Mesendoderm (in vitro differentiated cells): ENCODE measurements around the gene PIAS1.

Source experiments
- DNase-seq: peaks from one replicate; pipeline ENCODE4 v3.0.0; 2013
- H2AK5ac ChIP-seq: 2 replicates; pipeline ENCODE4 v1.6.1; 2013; ENCODE audit warnings: low read length, inconsistent platforms
- H2BK120ac ChIP-seq: 2 replicates; pipeline ENCODE4 v1.6.1; 2013; ENCODE audit warnings: low read depth, mild to moderate bottlenecking, low read length, moderate library complexity, mixed read lengths
- H2BK15ac ChIP-seq: replicated peaks from 2 replicates; pipeline ENCODE4 v1.6.1; 2013; ENCODE audit warnings: low read depth, mild to moderate bottlenecking, moderate library complexity
- H2BK5ac ChIP-seq: 2 replicates; pipeline ENCODE4 v1.6.1; 2013; ENCODE audit warnings: low read length, inconsistent platforms
- H3K18ac ChIP-seq: 2 replicates; pipeline ENCODE4 v1.6.1; 2013; ENCODE audit warnings: mild to moderate bottlenecking, low read length, mixed read lengths
- H3K23ac ChIP-seq: one replicate; pipeline ENCODE4 v1.6.1; 2013; ENCODE audit warnings: low read length
- H3K27ac ChIP-seq: 2 replicates; pipeline ENCODE4 v1.5.1; 2013; ENCODE audit warnings: low read depth, mild to moderate bottlenecking, inconsistent platforms, low read length, moderate library complexity
- H3K27me3 ChIP-seq: 2 replicates; pipeline ENCODE4 v1.6.1; 2013; ENCODE audit warnings: low read length, control low read depth, mild to moderate bottlenecking, inconsistent platforms; ENCODE audit not compliant: insufficient read depth, poor library complexity
- H3K36me3 ChIP-seq: 2 replicates; pipeline ENCODE4 v1.6.1; 2013; ENCODE audit warnings: low read length, inconsistent platforms; ENCODE audit not compliant: control insufficient read depth, insufficient read depth
- H3K4ac ChIP-seq: one replicate; pipeline ENCODE4 v1.6.1; 2013; ENCODE audit warnings: low read depth, mild to moderate bottlenecking, low read length, moderate library complexity
- H3K4me1 ChIP-seq: 2 replicates; pipeline ENCODE4 v1.6.1; 2013; ENCODE audit warnings: low read depth, low read length, inconsistent platforms; ENCODE audit not compliant: control insufficient read depth
- H3K4me2 ChIP-seq: 2 replicates; pipeline ENCODE4 v1.6.1; 2013; ENCODE audit warnings: low read length
- H3K4me3 ChIP-seq: 2 replicates; pipeline ENCODE4 v1.5.1; 2013; ENCODE audit warnings: mild to moderate bottlenecking, low read length
- H3K56ac ChIP-seq: one replicate; pipeline ENCODE4 v1.6.1; 2013; ENCODE audit warnings: low read length
- H3K79me1 ChIP-seq: 2 replicates; pipeline ENCODE4 v1.6.1; 2013; ENCODE audit warnings: low read length, inconsistent platforms
- H3K79me2 ChIP-seq: 2 replicates; pipeline ENCODE4 v1.6.1; 2013; ENCODE audit warnings: mild to moderate bottlenecking, low read length; ENCODE audit not compliant: control insufficient read depth, insufficient read depth
- H3K9ac ChIP-seq: 2 replicates; pipeline ENCODE4 v1.6.1; 2013; ENCODE audit warnings: low read length, inconsistent platforms
- H4K5ac ChIP-seq: one replicate; pipeline ENCODE4 v1.6.1; 2013; ENCODE audit warnings: low read length
- H4K8ac ChIP-seq: one replicate; pipeline ENCODE4 v1.6.1; 2013; ENCODE audit warnings: low read depth, mild to moderate bottlenecking, control low read depth, low read length, moderate library complexity
- WGBS: extraction: QIAGEN DNeasy Blood & Tissue Kit; methylation state at CpG from one replicate; pipeline ENCODE4 v1.1.7; 2013; ENCODE audit warnings: low lambda C conversion rate, missing lambda C conversion rate; ENCODE audit not compliant: insufficient coverage; ENCODE audit errors: extremely low coverage; 5-methylcytosine and 5-hydroxymethylcytosine counted together

The PIAS1 gene

GRCh38 chr15:68187559-68187958, 133.4 kb downstream of the PIAS1 start:
- no peak overlapping the region for H3K18ac ChIP-seq
- no peak overlapping the region for H2AK5ac ChIP-seq
- H2BK5ac ChIP-seq, result no peak overlapping the region
- H3K4me1 ChIP-seq, result no peaks in the 10 kb centered on the region
- H2BK120ac ChIP-seq, result no peak overlapping the region
- H3K4ac ChIP-seq, result no peak overlapping the region
- no peaks in the 10 kb centered on the region for H3K79me1 ChIP-seq
- no peak overlapping the region for H3K4me3 ChIP-seq
- no peak overlapping the region for H3K56ac ChIP-seq
- no peaks in the 10 kb centered on the region for H3K27me3 ChIP-seq
- H3K27ac ChIP-seq, result no peak overlapping the region
- H3K79me2 ChIP-seq, result no peaks in the 10 kb centered on the region
- no peak overlapping the region for H4K8ac ChIP-seq
- H3K9ac ChIP-seq, result no peak overlapping the region
- H4K5ac ChIP-seq, result no peak overlapping the region
- no peak overlapping the region for H3K4me2 ChIP-seq
- WGBS, result no CpG with 5 or more reads among the region's 9 CpGs
- no peak overlapping the region for H2BK15ac ChIP-seq
- DNase-seq, result no peak
- peaks cover 7% of the 10 kb centered on the region for H3K36me3 ChIP-seq
- H3K23ac ChIP-seq, result no peak overlapping the region

DNA sequence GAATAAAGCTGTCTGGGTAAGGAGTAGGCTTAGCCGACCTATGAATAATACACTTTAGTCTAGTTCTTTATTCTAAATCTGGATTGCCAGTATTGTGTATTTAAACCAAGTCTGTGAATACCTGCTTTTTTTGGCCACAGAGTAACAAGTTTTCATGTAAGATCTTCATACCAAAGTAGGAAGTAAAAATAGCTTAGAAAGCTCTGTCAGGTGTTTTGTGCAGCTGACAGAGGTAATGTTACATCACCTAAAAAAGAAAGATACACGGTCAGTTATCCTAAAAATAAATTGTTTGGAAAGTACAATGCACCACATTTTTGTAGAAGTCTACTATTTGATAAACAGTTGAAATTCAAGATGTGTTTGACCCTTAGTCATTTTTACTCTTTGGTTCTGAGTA, 134.5 kb downstream of the PIAS1 start:
- H3K56ac ChIP-seq, result no peak overlapping the region

GRCh38 chr15:68190048-68190447, 135.9 kb downstream of the PIAS1 start:
- H3K27me3 ChIP-seq, result no peaks in the 10 kb centered on the region
- H3K23ac ChIP-seq, result no peak overlapping the region
- no peak for DNase-seq
- no peak overlapping the region for H3K56ac ChIP-seq
- no peak overlapping the region for H3K4me3 ChIP-seq
- no peak overlapping the region for H4K5ac ChIP-seq
- H4K8ac ChIP-seq, result no peak overlapping the region
- H2AK5ac ChIP-seq, result no peak overlapping the region
- no peaks in the 10 kb centered on the region for H3K79me2 ChIP-seq
- no peaks in the 10 kb centered on the region for H3K79me1 ChIP-seq
- H3K4me1 ChIP-seq, result no peaks in the 10 kb centered on the region
- no CpG with 5 or more reads among the region's 4 CpGs for WGBS
- H2BK120ac ChIP-seq, result no peak overlapping the region
- no peak overlapping the region for H3K9ac ChIP-seq
- H3K4ac ChIP-seq, result no peak overlapping the region
- no peak overlapping the region for H2BK15ac ChIP-seq
- no peak overlapping the region for H3K4me2 ChIP-seq
- H3K18ac ChIP-seq, result no peak overlapping the region
- H2BK5ac ChIP-seq, result no peak overlapping the region
- H3K36me3 ChIP-seq, result peaks cover 6% of the 10 kb centered on the region
- H3K27ac ChIP-seq, result no peak overlapping the region

More for the DNA sequence above, 134.5 kb downstream of the PIAS1 start:
- Histone ChIP-seq H3K4ac (no peak overlapping the region), H2BK15ac (no peak overlapping the region), H3K27ac (no peak overlapping the region), H3K9ac (no peak overlapping the region), H3K27me3 (no peaks in the 10 kb centered on the region), H3K18ac (no peak overlapping the region), H3K23ac (no peak overlapping the region), H3K79me1 (no peaks in the 10 kb centered on the region), H3K4me2 (no peak overlapping the region), H4K8ac (no peak overlapping the region), H3K4me3 (no peak overlapping the region), H3K79me2 (no peaks in the 10 kb centered on the region), H2BK120ac (no peak overlapping the region), H4K5ac (no peak overlapping the region), H3K4me1 (no peaks in the 10 kb centered on the region), H2BK5ac (no peak overlapping the region), H3K36me3 (peaks cover 6% of the 10 kb centered on the region), H2AK5ac (no peak overlapping the region)
- DNase-seq, result no peak
- no CpG with 5 or more reads among the region's 2 CpGs for WGBS

DNA sequence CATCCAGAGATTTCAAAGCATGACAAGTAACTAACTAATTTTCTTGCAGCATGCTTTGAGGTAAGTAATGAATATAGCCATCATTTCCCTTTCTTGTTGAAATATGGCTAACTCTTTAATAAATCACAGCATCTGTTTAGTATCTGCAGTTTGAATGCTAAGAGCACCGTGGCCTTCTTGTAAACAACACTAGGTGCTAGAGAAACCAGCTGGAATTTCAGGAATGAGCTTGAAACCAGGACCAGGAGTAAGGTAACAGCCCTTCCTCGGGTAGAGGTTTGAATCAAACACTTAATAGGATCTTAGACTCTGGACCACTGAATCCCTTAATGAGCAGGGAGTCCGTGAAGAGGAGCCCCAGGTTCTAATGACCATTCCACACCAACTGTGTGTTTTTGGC, 137.4 kb downstream of the PIAS1 start:
- Histone ChIP-seq H4K8ac (no peak overlapping the region), H3K56ac (no peak overlapping the region), H3K27me3 (no peaks in the 10 kb centered on the region), H3K79me1 (no peaks in the 10 kb centered on the region), H3K4me3 (no peak overlapping the region), H3K23ac (no peak overlapping the region), H2BK5ac (no peak overlapping the region), H3K36me3 (peaks cover 4% of the 10 kb centered on the region), H3K79me2 (no peaks in the 10 kb centered on the region), H3K4me1 (no peaks in the 10 kb centered on the region), H3K4ac (no peak overlapping the region), H3K18ac (no peak overlapping the region), H3K27ac (no peak overlapping the region), H3K9ac (no peak overlapping the region), H2AK5ac (no peak overlapping the region), H2BK15ac (no peak overlapping the region), H4K5ac (no peak overlapping the region), H2BK120ac (no peak overlapping the region), H3K4me2 (no peak overlapping the region)
- DNase-seq, result peak; percentile 63
- WGBS, result no CpG with 5 or more reads among the region's 3 CpGs

DNA sequence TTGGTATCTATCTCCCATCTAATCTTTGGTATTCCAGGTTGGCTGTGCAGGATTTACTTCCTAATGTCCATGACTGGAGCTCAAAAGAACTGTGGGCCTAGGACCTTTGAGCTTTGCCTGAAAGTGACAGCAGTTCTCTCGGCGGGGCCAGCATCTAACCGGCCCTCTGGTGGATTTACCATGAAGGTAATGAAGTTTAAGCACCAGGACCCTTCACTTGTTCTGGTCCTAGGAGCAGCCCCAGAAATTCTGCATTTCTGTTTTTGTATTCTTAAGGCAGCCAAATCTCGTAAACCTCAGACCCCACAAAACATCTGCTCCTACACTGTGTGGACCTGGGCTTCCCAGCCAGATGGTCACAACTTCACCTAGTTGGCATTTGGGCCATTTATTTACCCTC, 138.0 kb downstream of the PIAS1 start:
- WGBS, result no CpG with 5 or more reads among the region's 4 CpGs
- no peak overlapping the region for H2AK5ac ChIP-seq
- no peak overlapping the region for H3K23ac ChIP-seq
- H3K4me2 ChIP-seq, result no peak overlapping the region
- H3K56ac ChIP-seq, result no peak overlapping the region
- DNase-seq, result no peak
- no peak overlapping the region for H4K5ac ChIP-seq
- no peak overlapping the region for H2BK120ac ChIP-seq
- no peak overlapping the region for H3K4ac ChIP-seq
- H3K9ac ChIP-seq, result no peak overlapping the region
- no peak overlapping the region for H4K8ac ChIP-seq
- H3K79me1 ChIP-seq, result no peaks in the 10 kb centered on the region
- H2BK5ac ChIP-seq, result no peak overlapping the region
- H2BK15ac ChIP-seq, result no peak overlapping the region
- H3K18ac ChIP-seq, result no peak overlapping the region
- no peaks in the 10 kb centered on the region for H3K79me2 ChIP-seq
- peaks cover 2% of the 10 kb centered on the region for H3K36me3 ChIP-seq
- H3K4me3 ChIP-seq, result no peak overlapping the region
- H3K27ac ChIP-seq, result no peak overlapping the region
- H3K4me1 ChIP-seq, result no peaks in the 10 kb centered on the region
- H3K27me3 ChIP-seq, result no peaks in the 10 kb centered on the region

DNA sequence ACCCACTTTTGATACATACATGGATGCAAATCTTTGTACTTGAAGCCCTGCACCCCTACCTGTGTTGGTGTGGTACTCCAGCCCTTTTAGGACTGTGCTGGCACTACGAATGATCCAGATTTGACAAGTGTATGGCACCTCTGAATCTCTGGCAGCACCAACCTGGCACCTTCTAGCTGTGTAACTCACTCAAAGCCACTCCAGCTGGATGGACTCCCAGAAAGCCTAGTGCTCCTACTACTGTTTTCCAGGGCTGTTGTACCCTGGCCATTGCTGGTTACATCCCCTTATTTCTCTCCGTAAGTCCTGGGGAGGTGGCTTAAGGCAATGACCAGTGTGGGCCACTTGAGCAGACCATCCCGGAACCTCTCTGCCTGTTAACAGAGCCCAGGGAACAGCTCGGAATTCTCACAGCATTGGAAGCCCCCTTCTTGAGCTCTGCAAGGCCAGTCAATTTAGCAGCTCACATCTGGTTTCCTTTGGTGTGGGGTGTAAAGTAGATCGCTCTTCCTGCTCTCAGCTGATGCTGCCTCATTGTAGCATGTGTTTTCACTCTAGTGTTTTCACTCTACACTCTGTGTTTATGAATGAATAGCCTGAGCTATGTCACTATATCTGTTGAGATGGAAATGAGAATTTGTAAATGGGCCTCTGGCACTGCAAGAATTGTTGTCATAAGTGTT, 138.8 kb downstream of the PIAS1 start:
- H2AK5ac ChIP-seq, result no peak overlapping the region
- no peak overlapping the region for H2BK15ac ChIP-seq
- H3K36me3 ChIP-seq, result no peaks in the 10 kb centered on the region
- no peak overlapping the region for H3K23ac ChIP-seq
- no peak overlapping the region for H3K4ac ChIP-seq
- no peak for DNase-seq
- H3K79me1 ChIP-seq, result no peaks in the 10 kb centered on the region
- H4K8ac ChIP-seq, result no peak overlapping the region
- no peaks in the 10 kb centered on the region for H3K4me1 ChIP-seq
- no peak overlapping the region for H2BK5ac ChIP-seq
- H4K5ac ChIP-seq, result no peak overlapping the region
- no peaks in the 10 kb centered on the region for H3K79me2 ChIP-seq
- no peak overlapping the region for H3K27ac ChIP-seq
- H3K4me3 ChIP-seq, result no peak overlapping the region
- no peak overlapping the region for H3K4me2 ChIP-seq
- H3K9ac ChIP-seq, result no peak overlapping the region
- no peak overlapping the region for H3K56ac ChIP-seq
- H2BK120ac ChIP-seq, result no peak overlapping the region
- no CpG with 5 or more reads among the region's 5 CpGs for WGBS
- H3K27me3 ChIP-seq, result no peaks in the 10 kb centered on the region
- no peak overlapping the region for H3K18ac ChIP-seq
